Lower leg skin (tissue), 3 donors: ENCODE results near the gene MAST4.

Source experiments
- POLR2A ChIP-seq, 2 donors: fragments of 450-650 bp; IDR thresholded peaks; one replicate each; pipeline ENCODE4 v1.6.1; 2016 to 2017; ENCODE audit warnings: antibody characterized with exemption in 2 of 2, mild to moderate bottlenecking in 1 of 2, moderate library complexity in 1 of 2
- TF ChIP-seq, protein P1 (sequence below), 3 donors: fragments of 450-650 bp; IDR thresholded peaks; one replicate each; pipeline ENCODE4 v1.5.1; 2016; ENCODE audit warnings: antibody characterized with exemption in 3 of 3, mild to moderate bottlenecking in 3 of 3, moderate library complexity in 2 of 3

GRCh38 chr5:67020096-67020615 lies 424.0 kb downstream of the MAST4 start:
- TF ChIP-seq, protein P1, sequence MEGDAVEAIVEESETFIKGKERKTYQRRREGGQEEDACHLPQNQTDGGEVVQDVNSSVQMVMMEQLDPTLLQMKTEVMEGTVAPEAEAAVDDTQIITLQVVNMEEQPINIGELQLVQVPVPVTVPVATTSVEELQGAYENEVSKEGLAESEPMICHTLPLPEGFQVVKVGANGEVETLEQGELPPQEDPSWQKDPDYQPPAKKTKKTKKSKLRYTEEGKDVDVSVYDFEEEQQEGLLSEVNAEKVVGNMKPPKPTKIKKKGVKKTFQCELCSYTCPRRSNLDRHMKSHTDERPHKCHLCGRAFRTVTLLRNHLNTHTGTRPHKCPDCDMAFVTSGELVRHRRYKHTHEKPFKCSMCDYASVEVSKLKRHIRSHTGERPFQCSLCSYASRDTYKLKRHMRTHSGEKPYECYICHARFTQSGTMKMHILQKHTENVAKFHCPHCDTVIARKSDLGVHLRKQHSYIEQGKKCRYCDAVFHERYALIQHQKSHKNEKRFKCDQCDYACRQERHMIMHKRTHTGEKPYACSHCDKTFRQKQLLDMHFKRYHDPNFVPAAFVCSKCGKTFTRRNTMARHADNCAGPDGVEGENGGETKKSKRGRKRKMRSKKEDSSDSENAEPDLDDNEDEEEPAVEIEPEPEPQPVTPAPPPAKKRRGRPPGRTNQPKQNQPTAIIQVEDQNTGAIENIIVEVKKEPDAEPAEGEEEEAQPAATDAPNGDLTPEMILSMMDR (IDR thresholded peaks at IDR 0.05), result no peak
- TF ChIP-seq POLR2A (IDR thresholded peaks at IDR 0.05), result no peak
